MM.1S (cell line): ENCODE results near the gene LGI1.

Experiments
- DNase-seq: peaks from one replicate; pipeline ENCODE4 v3.0.0-alpha.2; 2015
- H2AFZ ChIP-seq: fragments of 300-600 bp; sonication (generic); 2 replicates; pipeline ENCODE4 v1.6.0; 2016; ENCODE audit warnings: antibody characterized with exemption, low read length
- H3F3A ChIP-seq: fragments of 300-600 bp; sonication (generic); 2 replicates; pipeline ENCODE4 v1.6.1; 2016; ENCODE audit warnings: mild to moderate bottlenecking, antibody characterized with exemption, low read length, moderate library complexity, mixed read lengths; ENCODE audit not compliant: insufficient read depth
- H3K27ac ChIP-seq: fragments of 300-600 bp; sonication (generic); 2 replicates; pipeline ENCODE4 v1.5.1; 2016; ENCODE audit warnings: mild to moderate bottlenecking, low read length
- H3K27me3 ChIP-seq: fragments of 300-600 bp; sonication (generic); replicated peaks from 2 replicates; pipeline ENCODE4 v1.6.0; 2016; ENCODE audit warnings: low read length; ENCODE audit not compliant: insufficient read depth
- H3K36me3 ChIP-seq: fragments of 300-600 bp; sonication (generic); replicated peaks from 2 replicates; pipeline ENCODE4 v1.6.1; 2016; ENCODE audit warnings: mild to moderate bottlenecking, low read length, mixed read lengths; ENCODE audit not compliant: insufficient read depth
- H3K4me1 ChIP-seq: fragments of 300-600 bp; sonication (generic); 2 replicates; pipeline ENCODE4 v1.6.1; 2016; ENCODE audit warnings: low read length, mixed read lengths
- H3K4me2 ChIP-seq: fragments of 300-600 bp; sonication (generic); 2 replicates; pipeline ENCODE4 v1.6.0; 2016; ENCODE audit warnings: low read depth, low read length
- H3K4me3 ChIP-seq: fragments of 300-600 bp; sonication (generic); 2 replicates; pipeline ENCODE4 v1.5.1; 2016; ENCODE audit warnings: low read length, mixed read lengths
- H3K79me2 ChIP-seq: fragments of 300-600 bp; sonication (generic); 2 replicates; pipeline ENCODE4 v1.6.1; 2016; ENCODE audit warnings: mixed run types, low read length, mixed read lengths
- H3K9ac ChIP-seq: fragments of 300-600 bp; sonication (generic); 2 replicates; pipeline ENCODE4 v1.6.1; 2016; ENCODE audit warnings: low read length, mixed read lengths
- H3K9me2 ChIP-seq: fragments of 300-600 bp; sonication (generic); replicated peaks from 2 replicates; pipeline ENCODE4 v1.6.1; 2016; ENCODE audit warnings: mild to moderate bottlenecking, low read length, mixed read lengths; ENCODE audit not compliant: insufficient read depth
- H3K9me3 ChIP-seq: fragments of 300-600 bp; sonication (generic); replicated peaks from 2 replicates; pipeline ENCODE4 v1.6.1; 2016; ENCODE audit warnings: mild to moderate bottlenecking, low read length, mixed read lengths; ENCODE audit not compliant: insufficient read depth
- H4K20me1 ChIP-seq: fragments of 300-600 bp; sonication (generic); 2 replicates; pipeline ENCODE4 v1.6.1; 2016; ENCODE audit warnings: mild to moderate bottlenecking, low read length, moderate library complexity, mixed read lengths; ENCODE audit not compliant: insufficient read depth
- CTCF ChIP-seq: fragments of 300-600 bp; sonication (generic); IDR thresholded peaks from 2 replicates; pipeline ENCODE4 v1.5.1; 2016; ENCODE audit warnings: antibody characterized with exemption, low read length, mixed read lengths
- EZH2 ChIP-seq: fragments of 300-600 bp; sonication (generic); optimal IDR thresholded peaks from 2 replicates; pipeline ENCODE3; 2017; ENCODE audit warnings: low read depth, mild to moderate bottlenecking, antibody characterized with exemption, low read length, mixed read lengths
- EZH2phosphoT487 ChIP-seq: fragments of 300-600 bp; sonication (generic); IDR thresholded peaks from 2 replicates; pipeline ENCODE4 v1.6.1; 2018; ENCODE audit warnings: antibody characterized with exemption, low read length

Gene LGI1

DNA sequence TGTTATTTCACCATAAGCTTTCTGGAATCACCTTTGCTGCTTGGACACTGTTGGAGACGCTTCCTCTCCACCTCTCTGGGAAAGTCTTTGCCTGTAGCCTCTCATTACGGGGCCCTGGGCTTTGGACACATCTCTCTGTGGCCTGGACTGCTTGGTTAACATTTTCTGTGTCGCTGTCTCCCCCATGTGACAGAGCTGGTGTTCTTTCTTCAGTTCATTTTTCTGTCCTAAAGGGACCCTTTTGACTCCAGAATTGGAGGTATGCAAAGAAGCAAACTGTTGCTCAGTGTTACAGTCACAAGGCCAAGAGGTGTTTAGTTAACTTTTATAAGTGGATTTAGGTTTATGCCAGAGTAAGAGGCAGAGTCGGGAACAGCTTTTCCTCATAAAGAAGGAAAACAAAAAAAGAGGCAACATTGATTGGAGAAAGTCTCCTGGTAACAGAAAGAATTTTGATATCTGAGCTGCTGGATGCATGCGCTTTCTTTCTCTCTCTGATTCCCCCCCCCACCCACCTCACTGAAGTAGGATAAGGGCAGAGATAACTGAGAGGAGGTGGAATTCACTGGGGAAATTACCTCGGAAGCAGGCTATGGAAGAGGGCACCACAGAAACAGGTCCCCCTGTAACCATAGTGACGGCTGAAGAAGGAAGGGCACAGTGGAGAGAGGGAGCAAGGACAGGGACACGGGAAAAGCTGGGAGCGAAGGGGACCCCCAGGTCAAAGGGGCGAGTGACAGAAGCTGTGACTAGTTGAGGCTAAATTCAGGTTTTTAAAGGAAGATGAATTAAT lies 57.8 kb downstream of the LGI1 start:
- Histone ChIP-seq H3K79me2 (no peaks in the 10 kb centered on the region), H3K27me3 (no peaks in the 10 kb centered on the region), H3K9me3 (no peaks in the 10 kb centered on the region), H3K9ac (no peak overlapping the region), H3K27ac (no peak overlapping the region), H2AFZ (no peak overlapping the region), H3F3A (no peaks in the 10 kb centered on the region), H3K9me2 (no peaks in the 10 kb centered on the region), H3K4me1 (no peaks in the 10 kb centered on the region), H3K4me2 (no peak overlapping the region), H3K36me3 (no peaks in the 10 kb centered on the region), H3K4me3 (no peak overlapping the region), H4K20me1 (no peaks in the 10 kb centered on the region)
- no peak for DNase-seq
- TF ChIP-seq EZH2 (no peak), EZH2phosphoT487 (no peak), CTCF (no peak)

- H3K4me3 ChIP-seq = peak overlapping the region; percentile 21; the same call in 1 of the 2 replicates
- H3K27me3 ChIP-seq = no peaks in the 10 kb centered on the region
- H3K9ac ChIP-seq = no peak overlapping the region
Measured at GRCh38 chr10:93816123-93816747, 58.5 kb downstream of the LGI1 start.

DNA sequence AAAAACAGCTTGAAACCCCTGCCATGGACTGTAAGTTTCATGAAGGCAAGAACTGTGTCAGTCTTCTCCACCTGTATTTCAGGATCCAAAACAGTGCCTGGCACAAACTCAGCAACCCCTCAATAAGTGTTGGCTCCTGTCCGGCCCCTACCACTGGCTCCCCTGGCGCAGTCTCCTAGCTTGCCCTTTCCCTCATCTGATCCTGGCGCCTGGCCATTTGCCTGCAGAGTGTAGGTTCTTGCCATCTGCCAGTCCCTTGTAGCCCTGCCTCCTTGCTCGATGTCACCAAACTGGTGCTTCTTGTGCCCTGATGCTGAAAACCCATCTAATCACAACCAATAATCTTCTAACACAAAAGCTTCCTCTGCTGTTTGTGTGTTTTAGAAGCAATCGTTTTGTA lies 60.4 kb downstream of the LGI1 start:
- Histone ChIP-seq H4K20me1 (no peaks in the 10 kb centered on the region), H3K9ac (no peak overlapping the region), H3K4me2 (no peak overlapping the region), H3K4me3 (no peak overlapping the region), H3K9me2 (no peaks in the 10 kb centered on the region), H3K36me3 (no peaks in the 10 kb centered on the region), H3K27ac (no peak overlapping the region), H3K27me3 (no peaks in the 10 kb centered on the region), H3K9me3 (no peaks in the 10 kb centered on the region), H3K4me1 (no peaks in the 10 kb centered on the region), H2AFZ (no peak overlapping the region), H3F3A (no peaks in the 10 kb centered on the region), H3K79me2 (no peaks in the 10 kb centered on the region)
- DNase-seq = no peak
- TF ChIP-seq EZH2 (no peak), CTCF (no peak), EZH2phosphoT487 (no peak)

More at GRCh38 chr10:93816123-93816747, 58.5 kb downstream of the LGI1 start:
- H3F3A ChIP-seq = no peaks in the 10 kb centered on the region
- H3K9me2 ChIP-seq = no peaks in the 10 kb centered on the region
- H3K4me1 ChIP-seq = no peaks in the 10 kb centered on the region
- H3K4me2 ChIP-seq = peak overlapping the region; percentile 31
- H3K36me3 ChIP-seq = no peaks in the 10 kb centered on the region
- H3K9me3 ChIP-seq = no peaks in the 10 kb centered on the region
- H3K27ac ChIP-seq = no peak overlapping the region
- H3K79me2 ChIP-seq = no peaks in the 10 kb centered on the region
- TF ChIP-seq EZH2 (no peak), CTCF (peak; percentile 82), EZH2phosphoT487 (no peak)
- H4K20me1 ChIP-seq = no peaks in the 10 kb centered on the region
- H2AFZ ChIP-seq = no peak overlapping the region
- peak; percentile 63 for DNase-seq
